Astrocyte of the cerebellum (primary cell): ENCODE results near the gene HIGD2B.
"Not testable (repeated sequence)": the region's sequence is repeated elsewhere in the genome, so short reads cannot be mapped to it uniquely, and the experiment has no call there.

Source experiments
- DNase-seq: peaks from one replicate; pipeline ENCODE4 v3.0.0-alpha.2; 2011; ENCODE audit warnings: low read depth
- H3K4me3 ChIP-seq: 2 replicates; pipeline ENCODE4 v1.5.1; 2011; ENCODE audit warnings: mild to moderate bottlenecking, low read depth, low read length, moderate library complexity
- in situ Hi-C: cut with HindIII; loops from 2 replicates; pipeline ENCODE4 v1.10.0; 2017; ENCODE audit warnings: low sequenced_read_pairs
- TF ChIP-seq, protein P1 (sequence below): IDR thresholded peaks from 2 replicates; pipeline ENCODE4 v1.5.1; 2012; ENCODE audit warnings: low read length, low read depth, moderate library complexity, mild to moderate bottlenecking; ENCODE audit errors: missing control alignments

Gene HIGD2B

GRCh38 chr15:72727154-72727553 lies 41.2 kb upstream of the HIGD2B start:
- TF ChIP-seq, protein P1, sequence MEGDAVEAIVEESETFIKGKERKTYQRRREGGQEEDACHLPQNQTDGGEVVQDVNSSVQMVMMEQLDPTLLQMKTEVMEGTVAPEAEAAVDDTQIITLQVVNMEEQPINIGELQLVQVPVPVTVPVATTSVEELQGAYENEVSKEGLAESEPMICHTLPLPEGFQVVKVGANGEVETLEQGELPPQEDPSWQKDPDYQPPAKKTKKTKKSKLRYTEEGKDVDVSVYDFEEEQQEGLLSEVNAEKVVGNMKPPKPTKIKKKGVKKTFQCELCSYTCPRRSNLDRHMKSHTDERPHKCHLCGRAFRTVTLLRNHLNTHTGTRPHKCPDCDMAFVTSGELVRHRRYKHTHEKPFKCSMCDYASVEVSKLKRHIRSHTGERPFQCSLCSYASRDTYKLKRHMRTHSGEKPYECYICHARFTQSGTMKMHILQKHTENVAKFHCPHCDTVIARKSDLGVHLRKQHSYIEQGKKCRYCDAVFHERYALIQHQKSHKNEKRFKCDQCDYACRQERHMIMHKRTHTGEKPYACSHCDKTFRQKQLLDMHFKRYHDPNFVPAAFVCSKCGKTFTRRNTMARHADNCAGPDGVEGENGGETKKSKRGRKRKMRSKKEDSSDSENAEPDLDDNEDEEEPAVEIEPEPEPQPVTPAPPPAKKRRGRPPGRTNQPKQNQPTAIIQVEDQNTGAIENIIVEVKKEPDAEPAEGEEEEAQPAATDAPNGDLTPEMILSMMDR = no peak
- no peak for DNase-seq
- in situ Hi-C loops = no loop called here
- H3K4me3 ChIP-seq = no peak overlapping the region

GRCh38 chr15:72725851-72726250 lies 39.9 kb upstream of the HIGD2B start:
- H3K4me3 ChIP-seq, in situ Hi-C loops, DNase-seq: not testable (repeated sequence)

- H3K4me3 ChIP-seq = no peak overlapping the region
- in situ Hi-C loops = no loop called here
- no peak for DNase-seq
- TF ChIP-seq, protein P1 = no peak
Observed at GRCh38 chr15:72725446-72725845, 39.5 kb upstream of the HIGD2B start.

GRCh38 chr15:72724028-72724427 lies 38.0 kb upstream of the HIGD2B start:
- TF ChIP-seq, protein P1 = no peak
- in situ Hi-C loops = no loop called here
- DNase-seq = no peak
- no peak overlapping the region for H3K4me3 ChIP-seq

- TF ChIP-seq, protein P1 = peak; percentile 79
- peak; percentile 77 for DNase-seq
- in situ Hi-C loops = no loop called here
- no peak overlapping the region for H3K4me3 ChIP-seq
Observed at GRCh38 chr15:72722071-72722696, 36.2 kb upstream of the HIGD2B start.

- H3K4me3 ChIP-seq, in situ Hi-C loops, DNase-seq: not testable (repeated sequence)
Observed at GRCh38 chr15:72708551-72709303, 22.7 kb upstream of the HIGD2B start.

- DNase-seq = no peak
- no peak overlapping the region for H3K4me3 ChIP-seq
- in situ Hi-C loops = no loop called here
- TF ChIP-seq, protein P1 = no peak
Observed at GRCh38 chr15:72706266-72706665, 20.3 kb upstream of the HIGD2B start.
